HG03103 (cell line): ENCODE data around the gene CRYBA2.

Source experiments
- ATAC-seq: cut with Tn5 transposase; IDR thresholded peaks from one replicate; pipeline ENCODE4 v1.9.1; 2021; ENCODE audit warnings: low read depth; ENCODE audit not compliant: unreplicated experiment

The CRYBA2 gene

DNA sequence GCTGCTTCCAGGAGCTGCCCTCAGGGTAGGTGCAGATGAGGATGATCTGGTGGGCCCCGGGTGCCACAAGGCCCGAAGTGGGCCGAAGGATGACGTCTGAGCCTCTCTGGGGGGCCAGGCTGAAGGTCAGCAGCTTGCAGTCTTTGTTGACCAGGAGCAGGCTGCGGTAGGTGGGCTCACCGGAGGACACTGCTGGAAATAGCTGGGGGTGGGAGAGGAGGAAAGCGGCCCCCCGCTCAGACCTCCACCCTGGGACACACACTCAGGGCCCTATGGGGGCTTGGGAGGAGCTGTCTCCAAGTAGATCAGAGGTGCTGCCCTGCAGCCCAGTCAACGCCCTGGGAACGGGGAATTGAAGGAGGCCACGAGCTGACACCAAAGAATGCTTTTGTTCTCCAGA, 30.8 kb upstream of the CRYBA2 start:
- no peak for ATAC-seq

DNA sequence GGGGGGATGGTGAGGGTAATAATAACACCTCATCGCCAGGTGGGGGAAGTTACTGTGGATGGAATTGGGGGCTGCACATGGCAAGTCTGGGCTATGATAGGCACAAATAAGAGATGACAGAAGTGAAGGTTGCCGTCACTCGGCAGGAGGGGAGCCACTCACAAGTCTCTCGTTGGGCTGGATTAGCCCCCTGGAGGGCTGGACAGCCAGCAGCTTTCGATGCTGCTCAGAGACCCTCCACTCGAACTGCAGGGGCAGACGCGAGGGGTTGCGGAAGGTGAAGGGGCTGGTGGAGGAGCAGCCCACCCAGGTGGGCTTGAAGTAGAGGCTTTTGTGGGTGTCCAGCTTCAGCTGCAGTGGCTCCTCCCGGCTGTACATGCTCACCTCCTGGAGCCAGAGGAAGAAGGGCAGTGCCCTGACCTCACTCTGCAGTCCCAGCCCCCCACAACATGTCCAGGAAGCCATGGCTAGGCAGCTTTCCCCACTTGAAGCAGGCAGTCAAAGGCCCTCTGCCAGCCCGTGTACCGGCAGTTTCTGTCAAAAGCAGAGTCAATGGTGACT, 29.9 kb upstream of the CRYBA2 start:
- ATAC-seq = no peak

DNA sequence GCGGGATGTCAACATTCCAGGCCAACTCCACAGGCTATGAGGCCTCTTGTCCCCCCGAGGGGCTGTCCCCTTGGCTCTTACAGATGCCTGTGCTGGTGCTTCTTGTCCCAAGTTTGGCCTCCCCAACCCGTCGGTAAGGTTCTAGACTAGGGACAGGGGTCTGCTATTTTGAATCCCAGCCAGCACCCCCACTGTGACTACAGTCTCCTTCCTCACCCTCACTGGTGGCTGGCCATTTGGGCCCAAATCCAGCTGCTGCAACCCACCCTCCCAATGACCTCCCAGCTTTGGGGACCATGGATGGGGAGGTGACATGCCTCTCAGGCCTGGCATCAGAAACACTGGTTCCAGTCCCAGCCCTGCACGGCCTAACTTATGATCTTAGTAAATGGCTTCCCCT, 29.4 kb upstream of the CRYBA2 start:
- no peak for ATAC-seq

DNA sequence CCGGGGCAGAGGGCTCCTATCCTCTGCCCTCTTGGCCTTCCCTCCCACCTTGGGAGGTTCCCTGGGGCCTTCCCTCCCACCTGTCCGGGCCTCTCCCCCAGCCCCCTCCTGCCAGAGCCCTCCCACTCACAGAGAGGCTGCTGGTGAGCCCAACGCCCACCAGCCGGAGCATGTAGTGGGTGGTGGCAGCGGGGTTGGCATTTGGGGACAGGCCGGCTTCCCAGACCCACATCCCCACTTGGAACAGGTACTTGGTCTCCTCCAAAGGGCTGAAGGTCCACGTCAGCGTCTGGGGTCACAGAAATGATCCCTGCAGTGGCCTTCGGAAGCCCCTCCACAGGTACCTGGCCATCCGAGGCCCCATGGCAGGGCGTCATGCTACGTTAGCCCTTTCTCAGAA, 28.8 kb upstream of the CRYBA2 start:
- no peak for ATAC-seq

DNA sequence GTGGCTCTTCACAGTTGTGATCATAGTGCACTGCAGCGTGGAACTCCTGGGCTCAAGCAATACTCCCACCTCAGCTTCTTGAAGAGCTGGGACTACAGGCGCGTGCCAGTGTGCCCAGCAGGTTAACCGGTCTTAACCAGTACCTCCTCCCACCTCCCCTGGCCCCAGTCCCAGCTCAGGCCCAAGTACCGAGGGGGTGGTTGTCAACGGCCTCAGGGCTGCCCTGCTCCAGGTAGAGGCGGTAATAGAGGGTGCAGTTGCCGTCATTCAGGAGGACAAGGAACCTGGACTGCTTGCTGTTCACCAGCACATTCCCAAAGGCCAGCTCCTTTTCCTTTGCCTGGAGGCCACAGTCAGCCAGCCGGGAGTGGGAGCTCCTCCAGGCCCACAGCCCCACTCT, 28.4 kb upstream of the CRYBA2 start:
- no peak for ATAC-seq

DNA sequence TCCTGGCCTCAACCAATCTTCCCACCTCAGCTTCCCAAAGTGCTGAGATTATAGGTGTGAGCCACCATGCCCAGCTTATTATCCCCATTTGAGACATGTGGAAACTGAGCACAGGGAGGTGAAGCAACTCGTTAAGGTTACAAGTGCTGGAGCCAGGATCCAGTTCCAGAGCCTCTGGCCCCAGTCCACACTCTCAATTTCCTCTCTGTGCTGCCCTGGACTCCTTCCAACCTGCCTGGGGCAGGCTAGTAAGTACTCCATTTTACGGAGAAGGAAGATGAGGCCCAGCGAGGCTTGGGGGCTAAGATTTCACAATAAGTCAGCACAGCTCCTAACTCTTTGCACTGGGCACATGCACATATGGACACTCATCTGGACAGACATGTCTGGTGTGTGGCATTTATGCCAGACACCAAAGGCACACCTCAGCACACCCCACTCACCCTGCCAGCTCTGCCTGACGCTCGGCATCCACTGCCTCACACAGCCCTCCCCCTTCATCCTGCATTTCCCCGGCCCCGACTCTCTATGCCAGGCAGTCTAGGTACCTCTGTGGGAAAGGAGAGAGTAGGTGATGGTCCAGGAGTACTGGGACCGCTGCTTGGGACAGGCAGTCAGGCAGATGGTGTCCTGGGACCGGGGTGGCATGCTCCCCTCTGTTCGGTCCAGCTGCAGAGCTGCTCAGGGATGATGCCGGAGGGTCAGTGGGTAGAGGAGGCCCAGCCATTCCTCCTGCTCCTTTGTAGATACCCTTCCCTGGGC, 27.6 kb upstream of the CRYBA2 start:
- no peak for ATAC-seq

DNA sequence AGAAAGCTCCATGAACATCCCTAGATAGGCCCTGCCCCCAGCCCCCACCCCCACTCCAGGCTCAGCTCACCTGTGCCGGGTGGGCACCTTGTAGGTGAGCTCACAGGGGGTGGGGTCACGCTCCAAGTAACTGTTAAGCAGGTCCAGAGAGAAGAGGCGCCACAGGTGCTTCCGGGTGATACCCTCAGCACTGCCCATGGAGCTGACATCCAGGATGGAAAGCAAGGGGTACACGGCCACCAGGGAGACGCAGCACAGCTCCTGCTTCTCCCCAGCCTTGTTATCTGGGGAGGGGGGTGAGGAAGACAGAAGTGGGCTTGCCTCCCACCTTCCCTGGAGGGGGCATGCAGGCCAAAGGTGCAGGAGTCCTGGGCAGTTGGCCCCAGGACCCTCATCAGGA, 26.2 kb upstream of the CRYBA2 start:
- no peak for ATAC-seq

DNA sequence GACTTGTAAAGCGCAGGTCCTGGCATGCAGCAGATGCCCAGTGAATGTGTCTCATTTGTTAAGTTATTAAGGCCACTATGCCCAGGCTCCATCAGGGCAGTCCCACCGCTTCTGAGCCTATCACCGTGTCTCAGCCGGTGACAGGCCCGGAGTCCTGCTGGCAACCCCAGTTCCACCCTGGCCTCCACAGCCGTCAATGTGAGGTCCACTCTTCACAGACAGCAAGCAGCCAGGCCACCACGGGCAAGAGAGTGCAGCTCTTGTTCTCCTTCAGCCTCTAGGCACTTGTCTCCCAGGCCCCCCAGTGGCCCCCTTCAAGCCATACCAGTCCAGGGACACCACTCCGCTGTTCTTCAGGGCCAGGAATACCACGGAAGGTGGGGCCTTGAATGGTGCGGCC, 25.5 kb upstream of the CRYBA2 start:
- no peak for ATAC-seq

DNA sequence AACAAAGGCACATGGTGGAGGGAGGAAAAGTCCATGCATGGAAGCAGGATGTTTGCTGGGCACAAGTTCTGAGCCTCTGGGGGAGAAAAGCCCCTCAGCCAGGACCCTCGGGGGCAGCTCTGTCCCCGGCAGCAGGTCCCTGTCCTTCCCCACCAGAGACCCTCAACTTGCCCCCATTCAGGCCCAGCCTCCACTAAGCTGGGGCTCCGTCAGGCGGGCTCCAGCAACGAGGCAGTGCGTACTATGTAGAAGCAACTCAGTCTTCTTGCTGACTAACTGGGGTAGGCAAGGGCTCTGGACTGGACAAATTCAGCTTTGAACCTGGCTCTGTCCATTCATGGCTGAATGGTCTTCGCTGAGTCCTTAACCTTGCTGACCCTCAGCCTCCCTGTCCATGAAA, 25.1 kb upstream of the CRYBA2 start:
- no peak for ATAC-seq

DNA sequence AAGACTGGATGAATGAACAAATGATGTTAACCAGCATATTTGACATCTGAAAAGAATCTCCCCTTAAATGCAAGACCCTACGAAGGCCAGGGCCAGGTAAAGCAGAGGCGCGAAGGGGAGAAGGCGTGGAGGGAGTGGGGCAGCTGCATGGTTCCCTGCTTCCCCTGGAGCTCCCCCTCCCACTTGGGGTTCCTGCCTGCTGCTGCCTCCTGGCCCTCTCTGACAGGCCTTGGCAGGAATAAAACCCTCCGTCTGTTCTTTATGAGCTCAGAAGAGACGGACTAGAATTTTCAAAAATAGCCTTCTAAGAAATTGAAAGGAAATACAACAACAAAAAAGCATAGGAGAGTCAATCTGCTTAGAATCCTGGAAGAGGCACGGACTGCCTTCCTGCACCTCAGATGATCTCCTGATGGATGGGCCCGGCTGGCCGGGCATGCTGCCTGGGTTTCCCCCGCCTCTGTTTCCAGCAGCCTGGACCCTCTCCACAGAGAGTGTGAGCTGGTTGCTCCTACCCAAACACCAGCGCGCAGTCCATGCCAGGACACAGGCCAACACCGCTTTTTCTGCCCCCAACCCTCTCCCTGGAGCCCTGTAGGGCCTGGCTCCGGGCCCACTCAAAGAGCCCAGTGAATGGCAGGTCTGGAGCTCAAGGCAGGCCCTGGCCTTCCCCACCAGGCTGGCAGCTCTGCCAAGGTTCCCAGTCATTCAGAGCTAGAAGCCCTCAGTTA, 24.1 kb upstream of the CRYBA2 start:
- no peak for ATAC-seq

DNA sequence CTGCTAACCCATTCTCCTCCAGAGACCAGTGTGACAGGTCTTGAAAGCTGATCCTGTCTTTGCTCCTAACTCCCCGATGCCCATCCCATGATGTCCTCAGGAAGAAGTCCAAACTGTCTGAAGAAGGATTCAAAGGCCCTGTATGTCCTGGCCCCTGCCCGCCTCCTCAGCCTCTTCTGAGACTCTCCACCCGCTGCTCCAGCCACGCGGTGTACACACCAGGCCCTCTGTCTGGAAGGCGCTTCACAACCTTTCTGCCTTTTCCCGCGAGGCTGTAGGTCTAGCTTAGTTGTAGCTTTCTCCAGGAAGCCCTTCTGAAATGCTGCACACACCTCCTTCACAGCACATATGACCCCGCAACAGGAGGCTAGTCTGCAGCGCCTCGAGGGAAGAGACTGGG, 23.5 kb upstream of the CRYBA2 start:
- ATAC-seq = no peak

DNA sequence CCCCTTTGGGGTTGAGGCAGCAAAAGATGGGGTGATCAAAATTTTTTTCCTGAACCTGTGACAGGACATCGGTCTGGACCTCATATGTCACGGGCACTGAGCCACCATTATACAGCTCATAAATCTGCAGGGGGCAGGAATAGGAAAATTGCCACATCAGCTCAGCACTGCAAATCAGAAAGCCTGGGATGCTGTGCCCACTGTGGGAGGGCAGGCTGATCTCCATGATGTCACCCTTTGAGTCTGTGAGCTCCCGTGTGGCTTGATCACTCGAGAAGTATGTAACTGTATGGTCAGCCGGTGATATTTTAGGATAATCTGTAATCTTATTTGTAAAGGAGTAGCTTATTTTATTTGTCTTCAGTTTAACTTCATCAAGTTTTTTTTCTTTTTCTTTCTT, 17.7 kb upstream of the CRYBA2 start:
- ATAC-seq = no peak

DNA sequence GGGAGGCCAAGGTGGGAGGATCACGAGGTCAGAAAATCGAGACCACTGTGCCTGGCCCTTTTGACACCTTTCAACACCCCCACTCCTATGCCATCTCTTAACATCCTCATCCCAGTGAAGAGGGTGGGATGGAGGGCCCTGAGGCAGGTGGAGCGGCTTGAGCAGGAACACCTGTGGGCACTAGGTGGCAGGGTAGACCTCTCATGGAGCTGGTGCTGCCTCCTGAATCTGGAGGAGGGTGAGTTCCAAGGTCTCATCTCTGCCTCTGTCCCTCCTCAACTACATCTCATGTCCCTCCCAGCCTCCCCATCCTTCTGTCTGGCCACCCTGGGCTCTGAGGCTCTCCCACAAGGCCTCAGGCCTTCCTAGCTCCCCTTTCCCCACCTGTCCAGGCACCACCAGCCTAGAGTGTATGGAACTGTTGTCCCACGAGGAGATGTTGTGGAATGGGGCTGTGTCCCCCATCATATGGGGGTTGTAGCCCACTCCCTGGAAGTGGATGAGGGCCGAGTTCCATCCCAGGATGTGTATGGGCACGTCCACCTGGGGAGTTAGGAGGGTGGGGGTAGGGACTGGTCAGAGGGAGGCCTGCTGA, 17.0 kb upstream of the CRYBA2 start:
- no peak for ATAC-seq

DNA sequence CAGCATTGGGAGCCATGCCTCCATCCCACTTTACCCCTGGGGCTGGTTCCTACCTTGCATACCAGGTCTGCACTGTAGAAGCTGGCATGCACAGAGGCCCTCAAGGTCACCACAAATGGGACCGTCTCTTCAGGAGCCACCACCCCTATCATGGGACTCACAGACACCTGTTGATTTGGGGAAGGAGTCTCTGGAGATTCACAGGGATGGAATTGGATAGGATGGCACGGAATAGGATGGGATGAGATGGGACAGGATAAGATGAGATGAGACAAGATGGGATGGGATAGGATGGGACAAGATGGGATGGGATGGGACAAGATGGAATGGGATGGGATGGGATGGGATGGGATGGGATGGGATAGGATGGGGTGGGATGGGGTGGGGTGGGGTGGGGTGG, 16.1 kb upstream of the CRYBA2 start:
- ATAC-seq = no peak

DNA sequence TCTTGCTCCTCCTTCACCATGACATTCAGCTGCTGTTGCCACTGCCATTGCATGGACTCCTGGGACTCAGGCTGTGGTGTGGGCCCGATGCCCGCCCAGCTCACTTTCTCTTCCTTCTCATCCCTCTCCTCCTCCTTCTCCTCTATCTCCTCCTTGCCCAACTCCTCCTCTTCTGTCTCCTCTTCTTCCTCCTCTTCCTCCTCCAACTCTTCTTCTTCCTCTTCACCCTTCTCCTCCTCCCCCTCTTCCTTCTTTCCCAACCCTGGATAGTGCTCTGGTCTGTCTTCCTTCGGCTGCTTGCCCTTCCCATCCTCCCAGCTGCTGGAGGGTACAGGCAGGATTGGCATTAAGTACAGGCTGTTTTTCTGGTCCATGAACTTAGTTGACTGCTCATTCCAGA, 10.8 kb upstream of the CRYBA2 start:
- no peak for ATAC-seq

DNA sequence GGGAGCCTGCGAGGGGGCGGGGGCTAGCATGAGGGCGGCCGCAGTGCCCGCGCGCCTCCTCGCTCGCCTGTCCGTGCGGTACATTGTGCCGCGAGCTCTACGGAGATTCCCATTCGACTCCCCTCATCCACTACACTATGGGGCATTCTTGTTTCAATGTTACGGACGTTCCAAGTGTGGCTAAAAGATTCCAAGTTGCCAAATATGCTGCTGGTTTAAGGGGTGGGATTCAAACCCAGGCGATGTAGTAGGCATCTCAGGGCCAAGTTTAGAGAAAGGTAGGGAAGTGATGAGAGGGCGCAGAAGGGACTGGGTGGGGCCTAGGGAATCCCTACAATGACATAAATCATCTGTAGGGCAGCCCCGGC, 10.0 kb upstream of the CRYBA2 start:
- no peak for ATAC-seq

DNA sequence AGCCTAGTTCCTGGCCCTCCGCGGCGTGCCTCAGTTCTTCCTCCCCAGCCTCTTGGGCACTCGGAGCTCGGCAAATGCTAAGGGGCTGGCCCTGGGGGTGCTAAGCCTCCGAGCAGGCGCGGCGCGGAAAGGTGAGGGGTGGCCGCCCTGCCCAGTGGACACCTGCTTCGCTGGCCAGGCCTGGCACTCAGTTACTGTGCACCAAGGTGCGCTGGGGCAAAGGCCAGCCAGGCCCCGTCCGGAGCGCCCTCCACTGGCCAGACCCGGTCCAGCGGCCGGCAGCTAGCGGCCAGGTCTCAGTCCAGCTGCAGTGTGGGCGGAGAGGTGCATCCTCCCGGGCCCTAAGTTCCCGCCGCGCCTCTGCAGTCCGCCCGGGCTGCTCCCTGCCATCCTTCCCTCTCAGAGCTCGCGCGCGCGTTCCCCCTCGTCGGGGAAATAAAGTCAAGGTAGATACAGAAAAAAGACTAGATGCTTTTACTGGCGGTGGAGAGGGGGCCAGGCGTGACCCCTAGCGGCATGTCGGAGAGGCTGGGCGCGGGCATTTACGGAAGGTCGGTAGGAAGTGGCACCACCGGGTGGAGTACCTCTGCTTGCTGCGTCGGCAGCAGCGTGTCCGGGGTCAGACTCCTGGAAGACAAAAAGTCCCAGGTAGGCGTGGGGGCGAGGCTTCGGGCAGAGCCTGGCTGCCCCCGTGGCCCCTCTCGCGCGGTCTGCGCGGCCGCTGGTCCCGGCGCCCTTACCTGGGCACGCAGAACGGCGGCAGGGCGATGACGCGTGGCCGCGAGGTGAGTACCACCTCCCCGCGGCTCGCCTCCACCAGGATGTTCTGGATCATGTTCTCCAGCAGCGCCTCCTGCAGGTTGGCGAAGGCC, 9.4 kb upstream of the CRYBA2 start:
- ATAC-seq = no peak

DNA sequence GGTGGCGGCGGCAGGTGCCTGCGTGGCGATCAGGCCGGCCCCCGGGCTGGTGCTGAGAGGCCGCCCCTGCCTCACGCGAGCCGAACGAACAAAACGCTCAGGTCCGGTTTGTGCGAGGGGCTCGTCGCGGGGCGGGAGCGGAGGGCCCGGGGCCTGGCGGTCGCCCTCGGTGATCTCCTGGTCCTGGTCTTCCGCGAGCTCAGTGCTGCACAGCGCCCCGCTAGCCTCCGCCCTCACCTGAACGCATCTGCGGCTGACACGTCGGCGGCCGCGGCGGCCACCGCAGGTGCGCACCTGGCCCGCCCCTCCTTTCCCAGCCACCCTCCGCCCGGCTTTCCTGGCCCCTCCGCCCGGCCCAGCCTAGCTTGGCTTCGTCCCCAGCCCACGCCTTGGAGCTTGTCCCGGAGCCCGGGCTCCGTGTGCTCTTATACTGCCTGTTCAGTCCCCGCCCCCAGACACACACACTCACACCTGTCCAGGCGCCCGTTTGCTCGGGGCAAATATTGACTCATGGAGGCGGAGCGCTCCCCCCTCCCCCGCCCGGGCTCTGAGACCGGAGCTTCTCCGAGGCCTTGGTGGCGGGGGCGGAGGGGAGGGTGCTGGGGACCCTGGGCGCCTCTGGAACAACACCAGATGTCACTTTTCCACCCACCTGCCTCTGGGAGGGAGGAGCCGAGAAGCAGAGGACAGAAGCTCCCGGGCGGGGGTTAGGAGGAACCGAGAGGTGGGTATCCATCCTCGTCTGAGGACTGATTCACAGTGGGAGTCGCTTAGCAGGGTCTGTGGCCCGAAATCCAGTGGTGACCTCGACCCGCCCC, 8.6 kb upstream of the CRYBA2 start:
- no peak for ATAC-seq

DNA sequence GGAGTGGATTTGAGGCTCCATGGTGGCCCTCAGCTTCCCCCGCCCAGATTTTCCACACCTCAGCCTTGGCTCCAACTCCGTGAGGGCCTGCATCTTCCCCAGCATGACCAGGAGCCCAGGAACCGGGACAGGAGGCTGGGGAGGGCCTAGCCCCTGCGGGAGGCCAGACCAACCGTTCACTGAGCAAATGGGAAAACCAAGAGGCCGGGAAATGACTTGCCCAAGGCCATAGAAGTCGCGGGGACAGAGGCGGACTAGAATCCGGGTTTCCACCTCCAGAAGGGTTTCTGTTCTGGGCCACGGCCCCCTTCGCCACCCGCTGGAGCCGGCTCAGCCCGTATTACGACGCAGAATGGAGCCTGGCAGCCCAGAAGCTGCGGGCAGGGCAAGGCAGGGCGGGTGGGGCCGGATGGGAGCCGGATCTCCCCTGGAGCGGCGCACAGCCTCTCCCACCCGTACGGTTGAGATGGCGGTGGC, 7.9 kb upstream of the CRYBA2 start:
- no peak for ATAC-seq

DNA sequence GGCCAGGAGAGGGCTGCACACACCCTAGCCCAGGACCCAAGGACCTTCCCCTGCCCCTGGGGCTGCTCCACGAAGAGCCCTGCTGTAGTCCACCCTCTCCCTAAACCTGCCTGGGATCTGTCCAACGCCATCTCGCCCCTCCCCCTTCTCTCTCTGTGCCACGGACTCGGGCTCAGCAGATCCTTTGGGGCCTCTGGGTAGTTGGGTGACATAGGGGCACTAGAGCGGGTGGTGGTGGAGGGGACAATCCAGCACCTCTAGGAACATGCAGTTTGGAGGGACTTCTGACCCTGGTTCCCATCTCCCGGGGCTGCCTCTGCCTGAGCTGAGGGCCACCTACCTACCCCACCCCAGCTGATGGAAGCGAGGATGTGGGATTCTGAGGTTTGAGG, 7.3 kb upstream of the CRYBA2 start:
- no peak for ATAC-seq
